T-helper 1 cell (primary cell): Measurements from ENCODE around the gene GJC2.

Experiments used
- DNase-seq, 5 donors: peaks; one replicate each; pipeline ENCODE4 v3.0.0-alpha.2; 2012 to 2020

The GJC2 gene

DNA sequence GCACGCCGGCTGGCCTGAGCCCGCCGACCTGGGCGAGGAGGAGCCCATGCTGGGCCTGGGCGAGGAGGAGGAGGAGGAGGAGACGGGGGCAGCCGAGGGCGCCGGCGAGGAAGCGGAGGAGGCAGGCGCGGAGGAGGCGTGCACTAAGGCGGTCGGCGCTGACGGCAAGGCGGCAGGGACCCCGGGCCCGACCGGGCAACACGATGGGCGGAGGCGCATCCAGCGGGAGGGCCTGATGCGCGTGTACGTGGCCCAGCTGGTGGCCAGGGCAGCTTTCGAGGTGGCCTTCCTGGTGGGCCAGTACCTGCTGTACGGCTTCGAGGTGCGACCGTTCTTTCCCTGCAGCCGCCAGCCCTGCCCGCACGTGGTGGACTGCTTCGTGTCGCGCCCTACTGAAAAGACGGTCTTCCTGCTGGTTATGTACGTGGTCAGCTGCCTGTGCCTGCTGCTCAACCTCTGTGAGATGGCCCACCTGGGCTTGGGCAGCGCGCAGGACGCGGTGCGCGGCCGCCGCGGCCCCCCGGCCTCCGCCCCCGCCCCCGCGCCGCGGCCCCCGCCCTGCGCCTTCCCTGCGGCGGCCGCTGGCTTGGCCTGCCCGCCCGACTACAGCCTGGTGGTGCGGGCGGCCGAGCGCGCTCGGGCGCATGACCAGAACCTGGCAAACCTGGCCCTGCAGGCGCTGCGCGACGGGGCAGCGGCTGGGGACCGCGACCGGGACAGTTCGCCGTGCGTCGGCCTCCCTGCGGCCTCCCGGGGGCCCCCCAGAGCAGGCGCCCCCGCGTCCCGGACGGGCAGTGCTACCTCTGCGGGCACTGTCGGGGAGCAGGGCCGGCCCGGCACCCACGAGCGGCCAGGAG, 8.6 kb downstream of the GJC2 start:
- DNase-seq: no peak

DNA sequence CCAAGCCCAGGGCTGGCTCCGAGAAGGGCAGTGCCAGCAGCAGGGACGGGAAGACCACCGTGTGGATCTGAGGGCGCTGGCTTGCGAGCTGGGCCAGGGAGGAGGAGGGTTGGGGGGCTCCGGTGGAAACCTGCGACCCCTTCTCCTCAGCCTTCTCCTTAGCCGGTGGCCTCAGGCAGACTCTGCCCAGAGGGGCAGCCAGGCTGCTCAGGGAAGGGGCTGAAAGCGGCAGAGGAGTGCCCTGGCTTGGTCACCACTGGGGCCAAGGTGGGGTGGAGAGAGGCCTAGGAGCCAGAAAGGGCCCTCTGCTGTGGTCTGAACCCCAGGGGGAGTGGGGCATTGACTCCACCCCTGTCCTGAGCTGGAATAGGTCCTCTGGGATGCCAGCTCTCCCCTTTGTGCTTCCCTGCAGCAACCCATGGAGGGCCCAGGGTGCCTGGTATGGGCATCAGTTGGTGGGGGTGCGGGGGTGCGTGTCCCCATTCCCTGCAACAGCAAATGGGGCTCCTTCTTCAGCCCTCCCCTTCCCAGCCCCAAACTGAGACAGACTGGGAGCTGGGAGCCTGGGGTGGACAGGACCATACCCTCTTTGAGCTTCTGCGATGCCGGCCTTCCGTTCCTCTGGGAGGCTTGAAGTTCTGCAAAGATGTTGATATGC, 9.4 kb downstream of the GJC2 start:
- no peak for DNase-seq

DNA sequence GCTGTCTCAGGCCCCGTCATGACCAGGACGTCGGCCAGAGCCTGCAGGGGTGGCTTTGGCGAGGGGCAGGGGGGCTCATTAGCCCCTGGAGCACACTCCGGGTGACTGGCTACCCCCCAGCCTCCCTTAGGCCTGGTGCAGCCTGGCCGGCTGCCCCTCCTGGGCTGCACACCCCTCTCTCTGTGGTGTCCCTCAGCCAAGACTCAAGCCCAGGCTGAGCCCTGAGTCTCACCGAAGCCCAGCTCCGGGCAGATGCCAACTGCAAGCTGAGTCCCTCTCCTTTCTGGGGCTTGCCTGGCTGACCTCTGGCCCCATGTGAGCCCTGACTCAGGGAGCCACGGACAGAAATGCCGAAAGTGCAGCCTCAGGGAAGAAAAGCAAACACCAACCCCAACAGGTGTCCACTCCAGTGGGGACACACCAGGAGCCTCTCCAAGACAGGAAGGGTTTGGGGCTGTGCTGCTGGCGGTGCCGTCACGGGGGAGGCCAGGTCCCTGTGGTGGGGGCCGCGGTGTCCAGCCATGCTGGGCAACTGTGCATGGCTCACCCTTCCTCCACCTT, 10.6 kb downstream of the GJC2 start:
- no peak for DNase-seq

DNA sequence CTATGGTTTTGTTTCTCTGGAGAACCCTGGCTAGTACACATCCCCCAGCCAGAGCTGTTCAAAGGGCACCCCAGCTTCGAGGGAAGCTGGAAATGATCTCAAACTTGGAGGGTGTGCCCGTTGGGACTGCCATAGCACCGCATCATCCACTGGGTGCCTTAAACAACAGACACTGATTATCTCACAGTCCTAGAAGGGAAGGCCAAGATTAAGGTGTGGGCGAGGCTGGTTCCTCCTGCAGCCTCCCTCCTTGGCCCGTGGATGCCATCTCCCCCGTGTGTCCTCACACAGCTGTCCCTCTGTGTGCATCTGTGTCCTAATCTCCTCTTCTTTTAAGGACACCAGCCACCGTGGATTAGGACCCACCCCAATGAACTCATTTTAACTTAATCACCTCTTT, 11.6 kb downstream of the GJC2 start:
- no peak for DNase-seq

DNA sequence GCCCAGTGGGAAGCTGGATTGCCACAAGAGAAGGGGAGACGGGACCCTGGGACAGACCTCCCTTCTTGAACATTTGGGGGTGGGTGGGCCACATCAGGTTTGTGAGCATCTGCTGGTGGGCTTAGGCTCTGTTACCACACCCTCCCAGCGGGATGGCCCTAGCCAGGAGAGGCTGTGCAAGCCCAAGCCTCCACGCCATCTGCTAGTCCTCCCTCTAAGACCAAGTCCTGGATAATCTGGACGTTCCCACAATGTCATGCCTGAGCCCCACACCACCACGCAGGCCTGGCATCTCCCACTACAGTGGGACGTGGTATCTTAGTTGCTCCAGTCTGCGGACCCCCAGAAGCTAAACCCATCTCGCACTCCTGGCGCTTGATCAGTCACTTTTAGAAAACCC, 12.1 kb downstream of the GJC2 start:
- no peak for DNase-seq

DNA sequence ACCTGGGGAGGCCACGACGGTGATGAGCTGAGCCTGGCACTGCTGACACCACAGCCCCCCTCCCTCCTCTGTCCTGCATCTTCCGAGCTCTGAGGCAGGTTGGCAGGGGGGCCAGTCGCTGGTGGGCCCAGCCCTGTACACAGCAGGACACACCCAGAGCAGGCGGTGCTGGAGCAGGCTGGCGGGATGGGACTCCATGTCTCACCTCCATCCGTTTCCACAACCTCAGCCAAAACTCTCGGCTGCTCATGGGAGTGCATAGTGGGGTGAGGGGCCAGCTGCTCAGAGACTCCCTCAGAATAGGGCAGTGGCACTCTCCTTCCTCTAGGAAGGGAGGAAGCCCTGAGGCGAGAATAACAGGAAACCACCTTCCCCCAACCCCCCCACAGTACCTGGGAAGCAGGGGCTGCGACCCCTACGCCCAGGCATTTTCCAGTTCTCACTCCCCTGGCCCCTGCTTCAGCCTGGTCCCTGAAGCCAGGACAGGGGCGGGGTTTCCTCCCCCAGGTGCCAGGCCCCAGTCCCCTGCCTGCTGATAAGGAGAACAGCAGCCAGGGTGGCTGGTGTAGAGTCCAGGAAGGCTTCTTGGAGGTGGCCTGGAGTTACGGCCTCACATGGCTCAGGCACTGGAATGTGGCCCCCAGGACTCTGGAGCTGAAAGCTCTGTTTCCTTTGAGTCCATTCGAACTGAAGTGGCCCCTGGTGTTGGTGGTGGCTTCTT, 12.7 kb downstream of the GJC2 start:
- DNase-seq: no peak

GRCh38 chr1:228163007-228163753, 13.4 kb downstream of the GJC2 start:
- DNase-seq: no peak

GRCh38 chr1:228163776-228164519, 14.2 kb downstream of the GJC2 start:
- no peak for DNase-seq

- DNase-seq: no peak
These were observed 15.0 kb downstream of the GJC2 start for GRCh38 chr1:228164561-228165371.

DNA sequence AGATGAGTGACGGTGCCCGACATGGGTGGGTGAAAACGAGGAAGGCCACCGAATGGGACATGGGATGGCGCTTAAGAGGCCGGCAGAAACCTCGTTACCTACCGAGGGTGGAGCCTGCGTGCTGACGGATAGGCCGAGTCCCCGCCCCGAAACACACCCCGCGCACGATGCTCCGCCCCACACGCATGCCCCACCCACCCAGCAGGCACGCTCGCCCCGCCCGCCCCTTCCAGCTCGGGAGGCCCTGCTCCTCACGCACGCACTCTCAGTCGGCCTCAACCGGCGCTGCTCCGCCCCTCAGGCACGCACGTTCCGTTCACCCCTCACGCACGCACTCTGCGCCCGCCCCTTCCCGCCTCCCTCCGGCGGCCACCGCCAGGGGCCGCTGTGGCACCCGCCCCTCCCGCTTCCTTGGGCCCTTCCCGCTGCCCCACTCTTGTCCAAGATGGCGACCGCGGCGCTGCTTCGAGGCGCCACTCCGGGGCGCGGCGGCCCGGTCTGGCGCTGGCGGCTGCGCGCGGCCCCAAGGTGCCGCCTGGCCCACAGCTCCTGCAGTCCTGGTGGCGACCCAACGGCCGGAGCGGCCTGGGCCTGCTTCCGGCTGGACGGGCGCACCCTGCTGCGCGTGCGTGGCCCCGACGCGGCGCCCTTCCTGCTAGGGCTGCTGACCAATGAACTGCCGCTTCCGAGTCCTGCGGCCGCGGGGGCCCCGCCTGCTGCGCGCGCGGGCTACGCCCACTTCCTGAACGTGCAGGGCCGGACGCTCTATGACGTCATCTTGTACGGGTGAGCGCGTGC, 15.8 kb downstream of the GJC2 start, which contains the start of gene IBA57:
IBA57 (plus strand) TSS at position 433 of the 798 bp plus-strand sequence; CDS start at position 446, 13 bp downstream.
- DNase-seq: peak; percentile 99 to 100 (median 100)

- peak in 4 of 5 donors; percentile 54 to 62 (median 56) for DNase-seq
These were observed 16.6 kb downstream of the GJC2 start for GRCh38 chr1:228166170-228166936.

GRCh38 chr1:228168563-228169270, 19.0 kb downstream of the GJC2 start:
- DNase-seq: no peak

GRCh38 chr1:228169345-228169744, 19.6 kb downstream of the GJC2 start:
- no peak for DNase-seq

- DNase-seq: no peak
These were observed 20.9 kb downstream of the GJC2 start for GRCh38 chr1:228170666-228171065.

DNA sequence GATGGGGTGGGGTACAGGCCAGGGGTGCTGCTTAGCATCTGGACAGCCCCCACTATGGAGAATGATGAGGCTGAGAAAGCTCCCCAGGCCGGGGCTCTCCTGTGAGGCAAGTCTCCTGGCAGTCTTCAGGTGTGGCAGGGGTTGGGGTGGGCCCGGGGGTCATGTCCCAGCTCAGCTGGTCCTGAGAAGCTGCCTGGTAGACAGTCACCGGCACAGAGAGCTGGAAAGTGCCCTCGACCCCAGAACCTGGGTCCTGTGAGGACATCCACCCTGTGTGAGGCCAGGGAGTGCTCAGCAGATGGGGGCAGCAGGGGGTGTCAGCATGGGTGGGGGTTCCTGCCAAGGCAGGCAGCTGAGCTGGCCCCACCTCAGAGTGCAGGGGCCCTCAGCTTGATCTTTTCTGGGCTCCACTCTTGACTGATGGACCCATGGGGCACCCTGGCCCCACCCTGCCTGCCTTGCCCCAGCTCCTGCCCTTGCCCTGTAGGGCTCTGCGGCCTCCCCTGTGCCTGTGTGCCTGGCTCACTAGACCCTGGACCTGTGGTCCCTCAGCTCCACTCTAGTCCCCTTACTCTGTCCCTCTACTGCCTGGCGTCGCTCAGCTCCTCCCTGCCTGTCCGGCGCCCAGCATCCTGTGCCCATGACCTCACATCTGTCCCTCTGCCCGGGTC, 21.6 kb downstream of the GJC2 start:
- DNase-seq: no peak

GRCh38 chr1:228172591-228173527, 23.1 kb downstream of the GJC2 start:
- no peak for DNase-seq
